ENCODE data around the gene MSMB. TPM values are rescaled to one million over a fixed set of nuclear protein-coding genes. Genes with fewer than 3 reads are reported as not detected.
"Not testable (repeated sequence)": the region's sequence is repeated elsewhere in the genome, so short reads cannot be mapped to it uniquely, and the experiment has no call there.

The MSMB gene
- total and polyA plus RNA-seq, 9 of the 15 experiments (the other 6 are each of a cell fraction or from before 2014, with no cell fraction given) = 0.21 to 0.60 TPM; not detected in 7

DNA sequence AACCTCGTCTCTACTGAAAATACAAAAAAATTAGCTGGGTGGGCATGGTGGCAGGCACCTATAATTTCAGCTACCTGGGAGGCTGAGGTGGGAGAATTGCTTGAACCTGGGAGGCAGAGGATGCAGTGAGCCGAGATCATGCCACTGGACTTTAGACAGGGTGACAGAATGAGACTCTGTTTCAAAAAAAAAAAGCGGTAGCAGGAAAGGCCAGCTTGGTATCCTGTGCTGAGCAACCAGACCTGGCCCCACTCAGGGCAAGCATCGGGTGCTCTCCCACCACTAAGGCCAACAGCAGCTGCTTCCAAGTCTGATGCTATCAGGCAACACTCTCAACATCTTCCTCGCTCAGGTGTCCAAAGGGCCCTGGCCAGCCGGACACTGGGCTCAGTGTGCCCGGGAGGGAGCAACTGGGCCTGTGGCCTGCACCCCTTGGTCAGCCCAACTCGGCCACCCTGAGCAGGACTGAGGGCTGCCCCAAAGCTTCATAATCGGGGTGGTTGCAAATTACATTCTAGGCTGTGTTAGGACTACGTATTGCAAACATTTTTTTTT, 44.3 kb upstream of the MSMB start (continued):
- TF ChIP-seq PATZ1 (CRISPR knock-in tag; IDR thresholded peaks at IDR 0.05; ENCODE audit: borderline replicate concordance) = no peak
- no peak for TF ChIP-seq ZNF274 (IDR thresholded peaks at IDR 0.05; ENCODE audit: borderline replicate concordance, low read depth, low read length)

- POLR2A ChIA-PET; BruUV-seq (replicated peaks); H3K27me3 ChIP-seq (ENCODE audit: control insufficient read depth in 2 of 2, insufficient read depth in 2 of 2, low read length in 2 of 2); H3K4me3 ChIP-seq; H3K9me1 ChIP-seq (ENCODE audit: control insufficient read depth, insufficient read depth, low read length); CTCF ChIA-PET (ENCODE audit: low intra/inter-chr PET ratio); H2AFZ ChIP-seq (ENCODE audit: low read depth, low read length); intact Hi-C loops (cut with micrococcal nuclease); H3K9ac ChIP-seq (ENCODE audit: insufficient read depth in 1 of 2, low read depth in 2 of 2, low read length in 2 of 2); H3K36me3 ChIP-seq (ENCODE audit: control insufficient read depth, insufficient read depth, low read length); ATAC-seq; H3K9me3 ChIP-seq (replicated peaks; ENCODE audit: control insufficient read depth, insufficient read depth, low read depth, low read length); DNase-seq (ENCODE audit: extremely low read depth in 1 of 4, low spot score in 3 of 4); H3K79me2 ChIP-seq (ENCODE audit: control insufficient read depth, insufficient read depth, low read length); H4K20me1 ChIP-seq (replicated peaks; ENCODE audit: control insufficient read depth, insufficient read depth, low read length); FAIRE-seq; H3K4me2 ChIP-seq (ENCODE audit: insufficient read depth, low read length); H3K27ac ChIP-seq (ENCODE audit: extremely low read depth, low read depth, low read length): not testable (repeated sequence)
- WGBS (ENCODE audit: insufficient coverage, low coverage, missing lambda C conversion rate) = 36% methylated on average over 11 of the region's 11 CpGs
- H3K4me1 ChIP-seq (replicated peaks in 1 of 2; ENCODE audit: control insufficient read depth in 2 of 2, insufficient read depth in 2 of 2, low read length in 2 of 2) = peaks cover 0 to 11% of the 10 kb centered on the region in 2 experiments; a peak in 3 of 5 replicates
- in situ Hi-C loops (cut with MboI) = loop anchor here (25.0 kb wide), 1 partner anchor 1675 kb away; the partner anchor contains the start of gene SYT15B
These were observed 41.3 kb upstream of the MSMB start for GRCh38 chr10:46087381-46087780.
